Stimulated activated CD8-positive, alpha-beta memory T cell treated with anti-CD3 and anti-CD28 coated beads, Interleukin-15, amount 100 ng/mL, for 1 hour (primary cell): ENCODE results near the gene CNTN5.
"Not testable (repeated sequence)": the region's sequence is repeated elsewhere in the genome, so short reads cannot be mapped to it uniquely, and the experiment has no call there.

ENCODE experiments used
- DNase-seq: peaks from one replicate; pipeline ENCODE4 v3.0.0-alpha.2; 2020; ENCODE audit warnings: low read depth

The CNTN5 gene

GRCh38 chr11:100214791-100215190 lies 1194.0 kb downstream of the CNTN5 start:
- DNase-seq: no peak

GRCh38 chr11:100220801-100221200 lies 1200.1 kb downstream of the CNTN5 start:
- no peak for DNase-seq

GRCh38 chr11:100221791-100222190 lies 1201.0 kb downstream of the CNTN5 start:
- DNase-seq: no peak

GRCh38 chr11:100224541-100225034 lies 1203.8 kb downstream of the CNTN5 start:
- DNase-seq: no peak

GRCh38 chr11:100229086-100229485 lies 1208.3 kb downstream of the CNTN5 start:
- DNase-seq: no peak

- no peak for DNase-seq
Measured at GRCh38 chr11:100232006-100232405, 1211.3 kb downstream of the CNTN5 start.

GRCh38 chr11:100235085-100235484 lies 1214.3 kb downstream of the CNTN5 start:
- DNase-seq: no peak

- DNase-seq: no peak
Measured at GRCh38 chr11:100240025-100240539, 1219.3 kb downstream of the CNTN5 start.

- no peak for DNase-seq
Measured at GRCh38 chr11:100247704-100248103, 1227.0 kb downstream of the CNTN5 start.

- DNase-seq: not testable (repeated sequence)
Measured at GRCh38 chr11:100257238-100257803, 1236.6 kb downstream of the CNTN5 start.

- no peak for DNase-seq
Measured at GRCh38 chr11:100269516-100269915, 1248.8 kb downstream of the CNTN5 start.

GRCh38 chr11:100273066-100273815 lies 1252.5 kb downstream of the CNTN5 start:
- DNase-seq: no peak

- DNase-seq: not testable (repeated sequence)
Measured at GRCh38 chr11:100274466-100274865, 1253.7 kb downstream of the CNTN5 start.

- DNase-seq: no peak
Measured at GRCh38 chr11:100294748-100295147, 1274.0 kb downstream of the CNTN5 start.

GRCh38 chr11:100296051-100296679 lies 1275.4 kb downstream of the CNTN5 start:
- DNase-seq: no peak

GRCh38 chr11:100297516-100297915 lies 1276.8 kb downstream of the CNTN5 start:
- DNase-seq: no peak

- DNase-seq: no peak
Measured at GRCh38 chr11:100302824-100303223, 1282.1 kb downstream of the CNTN5 start.

- no peak for DNase-seq
Measured at GRCh38 chr11:100303897-100304296, 1283.1 kb downstream of the CNTN5 start.

GRCh38 chr11:100308202-100308601 lies 1287.5 kb downstream of the CNTN5 start:
- no peak for DNase-seq

GRCh38 chr11:100315946-100316345 lies 1295.2 kb downstream of the CNTN5 start:
- no peak for DNase-seq

GRCh38 chr11:100316952-100317351 lies 1296.2 kb downstream of the CNTN5 start:
- DNase-seq: no peak

GRCh38 chr11:100319691-100320090 lies 1298.9 kb downstream of the CNTN5 start:
- DNase-seq: no peak
